Metanephros (tissue), 1 donor: ENCODE results near the gene MYH16. TPM values are rescaled to one million over a fixed set of nuclear protein-coding genes. Genes with fewer than 3 reads are reported as not detected.

Source experiments
- total RNA-seq: library from RNA; depleted of rRNA; stranded (reverse); fragments of >200 nt; gene quantifications from one replicate; pipeline ENCODE4 v1.2.3, GENCODE V29; 2014

The MYH16 gene
- total RNA-seq: 0.06 TPM

DNA sequence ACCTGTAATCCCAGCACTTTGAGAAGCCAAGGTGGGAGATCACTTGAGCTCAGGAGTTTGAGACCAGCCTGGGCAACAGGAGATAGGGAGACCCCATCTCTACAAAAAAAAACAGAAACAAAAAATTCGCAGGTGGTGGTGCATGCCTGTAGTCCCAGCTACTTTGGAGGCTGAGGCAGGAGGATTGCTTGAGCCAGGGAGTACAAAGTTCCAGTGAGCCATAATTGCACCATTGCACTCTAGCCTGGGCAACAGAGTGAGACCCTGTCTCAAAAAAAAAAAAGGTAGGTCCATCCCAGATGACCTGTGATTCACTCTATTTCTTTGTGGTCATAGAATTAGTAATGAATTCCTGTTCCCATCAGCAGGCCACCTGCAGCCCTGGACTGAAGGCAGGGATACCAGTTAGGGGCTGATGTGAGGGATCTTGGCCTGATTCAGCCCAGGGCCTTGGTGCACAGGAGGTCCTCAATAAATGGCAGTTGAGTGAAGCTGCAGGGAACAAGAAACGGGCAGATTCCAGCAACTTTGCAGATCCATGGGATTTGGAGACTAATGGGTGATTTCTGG, at the start of gene MYH16:
MYH16 (plus strand) TSS at position 364 of the 570 bp plus-strand sequence.

DNA sequence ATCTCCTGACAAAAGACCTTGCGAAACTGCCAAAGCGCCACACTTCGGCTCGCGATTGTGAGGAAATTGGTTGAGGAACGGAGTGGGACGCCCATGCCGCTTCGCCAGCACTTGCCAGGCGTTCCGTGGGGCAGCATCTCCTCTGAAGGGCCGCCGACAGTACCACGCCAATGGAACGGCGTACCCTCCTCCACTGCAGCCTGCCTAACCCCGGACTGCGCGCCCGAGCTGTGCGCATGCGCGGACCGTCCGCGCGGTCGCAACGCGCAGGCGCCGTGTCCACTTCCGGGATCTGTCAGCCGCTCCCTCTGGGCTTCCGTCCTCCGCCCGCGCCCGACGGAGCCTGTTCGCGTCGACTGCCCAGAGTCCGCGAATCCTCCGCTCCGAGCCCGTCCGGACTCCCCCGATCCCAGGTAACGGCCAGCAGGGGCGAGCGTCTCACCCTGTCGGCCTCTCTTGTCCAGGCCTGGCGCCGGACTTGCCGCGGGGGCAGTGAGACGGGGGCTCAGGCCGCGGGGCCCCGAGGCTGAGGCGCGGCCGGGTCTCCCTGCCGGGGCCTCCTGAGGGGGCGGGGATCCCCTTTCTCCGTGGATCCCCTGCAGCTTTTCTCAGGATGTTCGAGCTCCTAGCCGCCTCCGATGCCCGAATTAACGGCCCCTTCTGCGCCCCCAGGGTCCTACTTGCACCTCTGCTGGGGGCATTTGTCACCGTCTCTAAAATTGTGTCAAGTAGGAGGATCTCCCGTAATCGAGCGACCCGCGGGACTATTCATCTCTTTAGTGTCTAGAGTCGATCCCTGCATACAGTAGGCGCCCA, 53.2 kb downstream of the MYH16 start, which contains the start of gene ARPC1A:
ARPC1A (plus strand) TSS at position 307 of the 816 bp plus-strand sequence. CDS start 7,456 bp downstream, outside the sequence.

Other genes with a start within 250 kb of the MYH16 start
- gene SMURF1, start 128.7 kb upstream of the MYH16 start, total RNA-seq: 17.8 TPM
- not detected for gene KPNA7, start 64.7 kb upstream of the MYH16 start, total RNA-seq
- gene ARPC1A, start 53.1 kb downstream of the MYH16 start, total RNA-seq: 93.0 TPM
- 105 TPM for gene ARPC1B, start 101.9 kb downstream of the MYH16 start, total RNA-seq
- gene PDAP1, start 135.8 kb downstream of the MYH16 start, total RNA-seq: 17.2 TPM
- 41.7 TPM for gene BUD31, start 136.1 kb downstream of the MYH16 start, total RNA-seq
- 14.2 TPM for gene PTCD1, start 166.0 kb downstream of the MYH16 start, total RNA-seq
- gene CPSF4, start 166.1 kb downstream of the MYH16 start, total RNA-seq: 26.9 TPM
- 277 TPM for gene ATP5MF, start 193.3 kb downstream of the MYH16 start, total RNA-seq
- 19.8 TPM for gene ZNF789, start 200.1 kb downstream of the MYH16 start, total RNA-seq
- 30.5 TPM for gene ZNF394, start 227.4 kb downstream of the MYH16 start, total RNA-seq
- gene ZKSCAN5, start 231.8 kb downstream of the MYH16 start, total RNA-seq: 10.4 TPM